Heart left ventricle (tissue), 16 donors: ENCODE data around the gene SH3BP2. TPM values are rescaled to one million over a fixed set of nuclear protein-coding genes. Genes with fewer than 3 reads are reported as not detected.

Source experiments
- ATAC-seq, 4 donors: fragments of 200-7000 bp; cut with Tn5 transposase; one replicate each; pipeline ENCODE4 v1.9.1; 2020 to 2022; ENCODE audit warnings: moderate library complexity in 4 of 4, mild to moderate bottlenecking in 3 of 4, moderate number of reproducible peaks in 1 of 4
- DNase-seq, 5 donors: peaks; one replicate each; pipeline ENCODE4 v3.0.0-alpha.2; 2020
- H3K27ac ChIP-seq, 12 donors: fragments of 200-600 bp; sonication (generic) in 4 of 12; one replicate each; pipeline versions ENCODE4 v1.5.0 to v1.8.0; 2016 to 2022; ENCODE audit warnings: mild to moderate bottlenecking in 2 of 12
- H3K27me3 ChIP-seq, 9 donors: fragments of 200-600 bp; sonication (generic) in 2 of 9; one replicate each; pipeline versions ENCODE4 v1.5.1 to v1.8.0; 2016 to 2022; ENCODE audit warnings: mild to moderate bottlenecking in 3 of 9
- H3K36me3 ChIP-seq, 9 donors: fragments of 200-600 bp; sonication (generic) in 2 of 9; one replicate each; pipeline versions ENCODE4 v1.5.0 to v1.8.0; 2018 to 2022; ENCODE audit warnings: mild to moderate bottlenecking in 2 of 9
- H3K4me1 ChIP-seq, 12 donors: fragments of 200-600 bp; sonication (generic) in 4 of 12; one replicate each; pipeline versions ENCODE4 v1.5.0 to v1.8.0; 2016 to 2022; ENCODE audit warnings: mild to moderate bottlenecking in 3 of 12
- H3K4me3 ChIP-seq, 12 donors: fragments of 200-600 bp; sonication (generic) in 4 of 12; one replicate each; pipeline versions ENCODE4 v1.5.0 to v1.8.0; 2017 to 2022; ENCODE audit warnings: mild to moderate bottlenecking in 9 of 12, moderate library complexity in 4 of 12
- H3K9me3 ChIP-seq, 12 donors: fragments of 200-600 bp; sonication (generic) in 4 of 12; one replicate each; pipeline versions ENCODE4 v1.5.0 to v1.8.0; 2016 to 2022; ENCODE audit warnings: mild to moderate bottlenecking in 1 of 12
- CTCF ChIP-seq, 12 donors: fragments of 200-600 bp; sonication (generic) in 4 of 12; IDR thresholded peaks; one replicate each; pipeline versions ENCODE4 v1.5.0 to v1.8.0; 2018 to 2022; ENCODE audit warnings: antibody characterized with exemption in 12 of 12, mild to moderate bottlenecking in 5 of 12
- POLR2A ChIP-seq, 2 donors: fragments of 450-650 bp; IDR thresholded peaks; one replicate each; pipeline ENCODE4 v1.6.1; 2017; ENCODE audit warnings: antibody characterized with exemption in 2 of 2, mild to moderate bottlenecking in 2 of 2, moderate library complexity in 2 of 2
- WGBS, 4 donors: extraction: QIAGEN DNeasy Blood & Tissue Kit in 2 of 4; methylation state at CpG; one replicate each; pipeline versions ENCODE4 v1.1.5 to v1.1.7; 2013 to 2018; 5-methylcytosine and 5-hydroxymethylcytosine counted together
- intact Hi-C, 10 donors: fragments of 100-400 bp; cut with DNase I; formaldehyde crosslinking; loops; one replicate each; pipeline versions ENCODE4 v1.11.1 to v1.14.2; 2022
- polyA plus RNA-seq, 2 donors: library from polyadenylated mRNA; stranded (reverse); fragments of 200-250 nt; gene quantifications; one replicate each; pipeline ENCODE4 v1.2.3, GENCODE V29; 2013
- total RNA-seq, 9 donors: library from RNA; depleted of rRNA in 2 of 9; stranded (reverse); fragments of >200 nt in 2 of 9; fragmentation: NEBNext Ultra II Directional in 3 of 9; extraction: Animal tissue kit (Norgen Biotek cat#: 25700) in 3 of 9; gene quantifications; one replicate each; pipeline versions ENCODE4 v1.1.0 to v1.2.4, GENCODE V29; 2016 to 2023
- donor health status: ischemic (EF 13 %, LVEDD 7.1; RV severe dilation, severe dysfunction).
- donor health status: healthy with polysubstance abuse.
- donor health status: DM: no; HTN: yes; CAD: no.
- donor health status: DM: no; HTN: no; CAD: no.
- donor health status: ischemic (EF 25% LVEDD 6.9; RV normal size, moderate dysfunction).
- donor health status: ischemic (EF 25% LVEDD 5.7; RV mildly dilated, moderate dysfunction).
- donor health status: healthy.
- donor health status: DM: yes; HTN: yes; CAD: no.
- donor health status: ischemic (EF 35%, LVEDD 5.7; RV mildly dilated, moderate dysfunction).
- donor health status: nonischemic (EF 11% LVEDD 7.7; RV severe dilation, severe dysfunction).
- donor health status: DM: yes; HTN: yes; CAD: no.
- donor health status: PGD.
- donor health status: ischemic (EF 29% LVEDD 5.4; RV normal size, mild dysfunction).
- donor health status: nonischemic (EF 23%, LVEDD 6.1; RV moderate dilation, normal function).

SH3BP2 gene
- total and polyA plus RNA-seq, 11 donors = 10.4 to 70.2 (median 23.5) TPM

GRCh38 chr4:2829321-2829932 is 36.5 kb downstream of the SH3BP2 start:
- TF ChIP-seq CTCF (IDR thresholded peaks at IDR 0.05) (no peak), POLR2A (IDR thresholded peaks at IDR 0.05) (no peak)
- peaks cover 0 to 17% (median 0%) of the 10 kb centered on the region in 12 donors for H3K4me1 ChIP-seq
- intact Hi-C loops = no loop called here
- no peaks in the 10 kb centered on the region for H3K27me3 ChIP-seq
- DNase-seq = peak in 4 of 5 donors; percentile 11 to 61 (median 16)
- WGBS, 4 donors = 94 to 96% (median 95%) methylated on average over 5 to 18 of the region's 18 CpGs
- H3K4me3 ChIP-seq = no peak overlapping the region
- no peak overlapping the region for H3K27ac ChIP-seq
- H3K9me3 ChIP-seq = no peaks in the 10 kb centered on the region
- no peak for ATAC-seq
- peaks cover 0 to 94% (median 64%) of the 10 kb centered on the region in 9 donors for H3K36me3 ChIP-seq

- ATAC-seq = no peak
- Histone ChIP-seq H3K4me1 (peaks cover 0 to 12% (median 1%) of the 10 kb centered on the region in 12 donors), H3K27me3 (no peaks in the 10 kb centered on the region), H3K9me3 (no peaks in the 10 kb centered on the region), H3K36me3 (peaks cover 0 to 94% (median 58%) of the 10 kb centered on the region in 9 donors), H3K4me3 (no peak overlapping the region), H3K27ac (no peak overlapping the region)
- intact Hi-C loops = loop anchor here in 1 of 10 donors (5.0 kb wide), 1 partner anchor 58 kb away; no protein-coding TSS in a partner anchor
- TF ChIP-seq CTCF (IDR thresholded peaks at IDR 0.05) (no peak), POLR2A (IDR thresholded peaks at IDR 0.05) (no peak)
- peak in 4 of 5 donors; percentile 7 to 61 (median 20) for DNase-seq
- 96 to 97% (median 96%) methylated on average over 17 to 19 of the region's 19 CpGs for WGBS, 4 donors
These were observed 37.1 kb downstream of the SH3BP2 start for GRCh38 chr4:2829933-2830451.

GRCh38 chr4:2830632-2831610 is 38.0 kb downstream of the SH3BP2 start:
- intact Hi-C loops = loop anchor here in 1 of 10 donors (5.0 kb wide), 1 partner anchor 59 kb away; no protein-coding TSS in a partner anchor
- H3K27me3 ChIP-seq = no peaks in the 10 kb centered on the region
- H3K27ac ChIP-seq = no peak overlapping the region
- H3K36me3 ChIP-seq = peaks cover 0 to 94% (median 56%) of the 10 kb centered on the region in 9 donors
- DNase-seq (peak in 4 of 5 donors; percentile 15 to 43 (median 17)), ATAC-seq (no peak)
- H3K4me3 ChIP-seq = no peak overlapping the region
- H3K9me3 ChIP-seq = no peaks in the 10 kb centered on the region
- WGBS, 4 donors = 85 to 95% (median 91%) methylated on average over 26 to 37 of the region's 37 CpGs
- TF ChIP-seq CTCF (IDR thresholded peaks at IDR 0.05) = no peak
- TF ChIP-seq POLR2A (IDR thresholded peaks at IDR 0.05) = no peak
- H3K4me1 ChIP-seq = peaks cover 0 to 21% (median under 1%) of the 10 kb centered on the region in 12 donors
